Activated CD4-positive, alpha-beta T cell treated with anti-CD3 and anti-CD28 coated beads, Interleukin-2, amount 50 U/mL, for 24 hours (primary cell): ENCODE data around the gene SSPN.
"Not testable (repeated sequence)": the region's sequence is repeated elsewhere in the genome, so short reads cannot be mapped to it uniquely, and the experiment has no call there.

Source experiments
- DNase-seq, 2 donors: peaks; one replicate each; pipeline ENCODE4 v3.0.0-alpha.2; 2020; ENCODE audit warnings: low read depth in 1 of 2, low spot score in 1 of 2

Gene SSPN

GRCh38 chr12:26227361-26227745 lies 32.0 kb downstream of the SSPN start:
- no peak for DNase-seq

DNA sequence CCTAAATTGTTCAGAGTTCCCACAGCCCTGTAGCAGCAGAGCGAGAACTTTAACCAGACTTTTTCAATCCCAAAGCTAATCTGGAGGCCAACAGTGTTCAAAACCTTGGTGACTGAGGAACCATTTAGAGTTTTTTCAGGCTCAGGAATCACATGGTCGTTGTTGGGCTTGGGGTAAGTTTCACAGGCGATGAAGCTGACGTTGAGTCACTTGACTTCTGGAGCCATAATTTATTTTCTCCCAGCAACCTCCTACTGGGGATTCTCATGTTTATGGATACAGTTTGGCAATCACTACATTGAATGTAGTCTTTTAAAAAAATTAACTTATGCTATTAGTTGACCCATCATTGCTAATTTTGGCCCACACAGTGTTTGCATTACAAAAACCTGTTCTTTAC lies 34.5 kb downstream of the SSPN start:
- DNase-seq, result no peak

- DNase-seq, result no peak
These were observed 36.1 kb downstream of the SSPN start for GRCh38 chr12:26231470-26231869.

DNA sequence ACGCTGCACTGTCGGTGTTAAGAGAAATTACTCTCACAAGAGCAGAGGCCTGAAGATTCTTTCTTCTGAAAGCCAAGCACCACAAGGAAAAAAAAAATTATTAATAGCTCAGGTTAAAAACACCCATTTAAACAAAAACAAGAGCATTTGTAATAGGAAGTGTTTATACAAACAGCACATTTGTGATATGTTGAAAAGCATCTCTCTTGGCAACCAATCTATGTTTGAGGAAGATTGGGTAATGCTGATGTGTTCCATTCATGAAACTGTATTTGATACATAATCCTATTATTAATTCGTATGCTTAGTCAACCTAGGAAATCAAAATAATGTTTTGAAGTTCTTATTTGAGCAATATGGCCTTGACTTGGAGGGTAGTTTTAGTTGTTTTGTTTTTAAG lies 36.5 kb downstream of the SSPN start:
- DNase-seq, result no peak

DNA sequence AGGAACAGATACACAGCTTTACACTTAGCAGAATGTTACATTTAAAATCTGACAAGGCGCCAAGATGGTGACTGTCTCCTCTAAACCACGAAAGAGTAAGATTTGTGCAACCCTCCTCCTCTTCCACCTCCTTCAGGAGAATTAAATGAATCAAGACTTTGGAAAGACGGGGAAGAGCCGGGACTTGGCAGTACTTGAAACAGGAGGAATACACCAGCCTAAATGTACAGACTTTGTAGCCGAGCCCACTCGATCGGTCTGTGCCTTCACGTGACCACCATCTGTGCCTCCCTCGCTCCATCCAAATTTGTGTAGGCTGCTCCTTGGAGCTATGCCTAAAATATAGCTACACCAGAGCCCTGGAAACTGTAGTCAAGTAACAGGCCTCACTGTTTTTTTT lies 38.3 kb downstream of the SSPN start:
- no peak for DNase-seq

- not testable (repeated sequence) for DNase-seq
These were observed 40.1 kb downstream of the SSPN start for GRCh38 chr12:26235465-26235864.

- no peak for DNase-seq
These were observed 43.2 kb downstream of the SSPN start for GRCh38 chr12:26238341-26239121.

DNA sequence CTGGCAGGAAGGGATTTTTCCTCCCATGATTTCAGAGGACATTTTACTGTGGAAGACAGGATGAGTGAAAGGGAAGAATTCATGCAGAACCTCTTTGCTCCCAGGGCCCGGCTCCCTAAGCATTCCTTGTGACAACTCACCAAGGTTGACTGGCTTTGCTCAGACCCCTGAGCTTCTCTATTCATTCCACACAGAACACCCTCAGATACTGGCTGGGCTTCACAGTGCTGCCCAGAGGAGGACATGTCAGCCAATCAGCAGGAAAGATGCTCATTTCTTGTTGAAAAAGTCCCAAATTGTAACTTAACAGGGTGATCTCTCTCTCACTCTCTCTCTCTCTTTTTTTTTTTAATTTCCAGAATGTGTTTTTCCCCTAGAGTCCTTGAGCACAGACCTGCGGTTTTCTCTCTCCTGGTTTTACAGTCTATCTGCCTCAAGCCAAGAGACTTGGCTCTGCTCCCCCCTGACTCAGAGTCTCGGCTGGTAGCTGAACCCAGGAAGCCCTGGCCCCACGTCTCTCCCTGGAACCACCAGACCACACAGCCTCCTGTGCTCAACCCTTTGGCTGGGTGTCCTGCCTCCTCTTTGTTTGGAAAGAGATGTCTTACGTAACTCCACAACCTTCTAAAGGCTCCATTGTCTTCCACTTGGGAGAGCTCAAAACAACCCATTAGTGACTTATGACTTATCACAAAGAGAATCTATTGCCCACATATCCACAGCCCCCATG lies 43.9 kb downstream of the SSPN start:
- no peak for DNase-seq

GRCh38 chr12:26239852-26240815 lies 44.8 kb downstream of the SSPN start:
- no peak for DNase-seq

- no peak for DNase-seq
These were observed 45.7 kb downstream of the SSPN start for GRCh38 chr12:26241080-26241479.

DNA sequence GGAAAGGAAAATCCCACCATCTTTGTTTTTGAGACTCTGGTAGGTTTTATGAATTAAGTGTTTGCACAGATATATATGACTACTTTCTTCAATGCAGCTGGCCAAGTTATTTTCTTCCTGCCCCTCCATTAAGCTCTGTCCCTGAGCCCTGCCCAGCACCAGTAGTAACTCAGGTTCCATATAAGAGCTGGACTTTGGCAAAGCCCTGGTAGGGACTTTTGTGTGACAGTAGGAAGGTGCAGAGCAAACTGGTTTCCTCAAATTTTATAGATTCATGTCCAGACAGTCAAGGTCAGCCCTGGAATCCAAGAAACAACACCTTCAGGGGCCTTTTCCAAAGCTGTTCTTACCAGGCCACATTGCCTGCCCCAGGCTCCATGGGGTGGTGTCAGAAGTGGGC lies 47.3 kb downstream of the SSPN start:
- no peak for DNase-seq

DNA sequence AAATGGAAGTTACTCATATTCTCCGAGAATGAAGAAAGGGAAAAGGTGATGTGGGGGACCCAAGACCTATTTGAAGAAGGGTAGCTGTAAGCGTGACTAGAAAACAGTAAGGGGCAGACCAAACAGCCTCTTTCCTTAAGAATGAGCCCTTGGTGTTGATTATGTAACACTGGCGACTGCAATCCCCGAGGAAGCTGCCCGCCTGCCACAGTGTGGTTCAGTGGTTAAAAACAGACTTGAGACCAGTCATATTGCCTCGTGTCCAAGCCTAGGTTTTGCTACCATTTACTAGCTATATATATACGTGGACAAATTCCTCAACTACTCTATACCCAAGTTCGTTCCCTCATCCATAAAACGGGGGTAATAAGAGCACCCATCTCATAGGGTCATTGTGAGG lies 49.1 kb downstream of the SSPN start:
- DNase-seq, result no peak

DNA sequence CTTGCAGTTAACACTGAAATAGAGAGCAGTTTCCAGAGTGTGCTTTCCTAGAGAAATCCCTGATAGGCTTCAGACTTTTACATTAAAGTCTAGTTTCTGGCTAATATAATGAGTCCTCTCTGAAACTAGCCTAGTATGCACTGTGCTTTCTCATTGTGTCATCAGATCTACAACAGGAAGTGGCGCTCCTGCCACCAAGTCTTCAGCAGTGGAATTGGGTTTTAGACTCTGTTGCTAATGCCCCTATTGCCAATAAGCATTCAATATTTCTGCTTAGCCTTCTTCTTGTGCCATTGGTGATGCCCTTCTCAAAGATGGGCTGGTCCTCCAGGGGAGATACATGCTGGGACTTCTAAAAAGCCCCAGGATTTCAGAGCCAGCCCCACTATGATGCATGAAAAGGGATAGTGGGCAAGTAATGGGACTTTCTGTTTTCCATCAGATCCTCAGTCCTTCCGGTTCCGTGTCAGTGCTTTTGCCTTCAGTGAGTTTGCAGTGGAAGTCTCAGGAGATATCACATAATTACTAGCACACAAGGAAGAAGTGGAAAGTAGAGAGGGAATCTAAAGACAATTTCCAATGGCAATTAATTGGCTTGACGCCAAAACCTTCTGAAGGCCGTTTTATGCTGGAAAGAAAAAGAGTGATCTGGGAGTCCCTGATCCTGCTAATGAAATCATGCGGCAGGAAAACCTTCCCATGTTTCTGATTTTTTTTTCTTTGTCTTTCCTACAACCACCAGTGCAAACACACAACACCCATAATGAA lies 50.0 kb downstream of the SSPN start:
- no peak for DNase-seq

DNA sequence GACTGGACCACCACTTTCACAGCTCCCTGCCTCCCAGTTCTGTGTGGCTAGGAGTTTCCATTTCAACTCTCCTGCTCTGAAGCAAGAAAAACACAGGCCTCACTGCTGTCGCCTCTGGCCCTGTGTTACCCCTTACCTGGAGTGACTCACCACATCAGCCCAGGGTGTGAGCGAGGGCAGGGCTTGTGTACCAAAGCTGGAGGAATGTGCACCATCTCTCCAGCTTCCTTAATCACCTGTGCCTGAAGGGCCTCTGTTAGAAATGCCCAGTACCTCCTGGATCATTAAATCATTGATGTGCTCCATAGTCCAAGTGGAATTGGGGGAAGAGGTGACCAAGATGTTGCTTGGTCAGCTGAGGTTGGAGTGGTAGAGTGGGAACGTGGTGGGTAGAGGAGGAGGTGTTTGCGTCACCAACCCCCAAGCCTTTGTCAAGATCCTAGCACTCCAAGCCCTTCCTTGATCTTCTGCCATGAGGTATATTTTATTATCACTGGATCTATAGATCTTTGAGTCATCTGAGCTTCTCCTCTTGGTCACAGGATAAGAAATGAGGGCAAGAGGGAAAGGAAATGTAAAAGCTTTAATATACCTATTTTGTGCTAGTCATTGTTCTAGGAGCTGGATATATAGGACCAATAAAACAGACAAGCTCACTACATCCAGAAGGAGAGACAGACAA lies 51.3 kb downstream of the SSPN start:
- DNase-seq, result no peak

DNA sequence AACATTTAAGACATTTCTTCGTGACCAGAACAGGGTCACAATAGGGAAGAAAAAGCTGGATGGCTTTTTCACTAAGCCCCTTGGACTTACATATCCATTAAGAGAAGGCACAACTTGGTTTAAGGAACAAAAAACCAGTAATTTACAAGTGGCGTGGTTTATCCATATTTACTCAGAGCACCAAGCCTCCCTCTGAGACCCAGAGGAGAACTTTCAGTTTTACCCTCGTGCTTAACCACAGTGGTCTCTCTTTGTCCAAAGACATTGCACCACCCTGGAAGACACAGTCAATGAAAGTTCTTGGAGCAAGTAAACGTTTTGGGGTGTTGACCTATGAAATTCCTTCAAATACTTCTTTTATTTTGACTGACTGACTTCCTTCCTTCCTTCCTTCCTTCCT lies 52.5 kb downstream of the SSPN start:
- DNase-seq, result no peak

DNA sequence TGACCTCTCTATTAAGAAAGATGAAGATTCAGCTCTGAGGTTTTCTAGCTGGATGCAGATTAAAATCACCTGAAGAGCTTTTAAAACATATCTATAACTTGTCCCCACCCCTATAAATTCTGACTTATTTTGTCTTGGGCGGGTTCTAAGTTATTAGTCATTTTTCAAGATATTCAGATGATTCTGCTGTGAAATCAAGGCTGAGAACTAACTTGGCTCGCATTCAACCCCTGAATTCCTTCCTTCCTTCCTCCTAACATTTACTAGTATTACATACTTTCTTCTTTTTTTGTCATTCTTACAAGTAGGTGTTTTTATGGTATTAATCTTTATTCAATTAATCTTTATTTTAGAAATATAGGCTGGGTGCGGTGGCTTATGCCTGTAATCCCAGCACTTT lies 55.4 kb downstream of the SSPN start:
- no peak for DNase-seq

DNA sequence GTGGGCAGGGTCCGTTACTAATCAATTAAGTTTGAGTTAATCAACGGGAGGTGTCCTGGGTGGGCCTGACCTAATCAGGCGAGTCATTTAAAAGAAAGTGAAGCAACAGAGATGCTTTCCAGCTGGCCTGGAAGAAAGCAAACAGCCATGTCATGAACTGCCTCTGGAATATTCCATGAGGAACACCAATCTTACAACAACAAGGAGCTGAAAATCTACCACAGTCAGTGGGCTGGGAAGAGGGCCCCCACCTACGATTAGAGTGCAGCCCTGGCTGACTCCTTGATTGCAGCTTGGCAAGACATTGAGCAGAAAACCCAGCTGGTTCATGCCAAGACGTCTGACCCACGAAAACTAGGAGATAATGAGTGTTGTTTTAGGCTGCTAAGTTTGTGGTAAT lies 56.2 kb downstream of the SSPN start:
- no peak for DNase-seq

DNA sequence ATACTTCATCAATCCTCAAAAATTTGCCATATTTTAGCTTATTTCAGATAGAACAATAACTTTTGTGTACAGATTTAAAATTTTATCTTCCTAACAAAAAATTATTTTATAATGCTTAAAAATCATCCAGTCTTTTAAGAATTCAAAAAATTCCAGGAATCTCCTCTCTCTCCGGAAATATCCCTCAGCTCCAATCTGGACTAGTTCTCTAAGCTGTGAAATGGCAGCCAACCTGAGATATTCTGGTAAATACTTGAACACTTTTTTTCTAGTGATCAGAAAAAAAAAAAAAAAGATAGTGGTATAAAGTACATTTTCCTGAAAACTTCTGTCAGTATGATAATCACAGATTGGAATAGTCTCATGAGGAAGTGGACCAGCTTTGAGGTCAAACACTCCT lies 57.6 kb downstream of the SSPN start:
- no peak for DNase-seq

DNA sequence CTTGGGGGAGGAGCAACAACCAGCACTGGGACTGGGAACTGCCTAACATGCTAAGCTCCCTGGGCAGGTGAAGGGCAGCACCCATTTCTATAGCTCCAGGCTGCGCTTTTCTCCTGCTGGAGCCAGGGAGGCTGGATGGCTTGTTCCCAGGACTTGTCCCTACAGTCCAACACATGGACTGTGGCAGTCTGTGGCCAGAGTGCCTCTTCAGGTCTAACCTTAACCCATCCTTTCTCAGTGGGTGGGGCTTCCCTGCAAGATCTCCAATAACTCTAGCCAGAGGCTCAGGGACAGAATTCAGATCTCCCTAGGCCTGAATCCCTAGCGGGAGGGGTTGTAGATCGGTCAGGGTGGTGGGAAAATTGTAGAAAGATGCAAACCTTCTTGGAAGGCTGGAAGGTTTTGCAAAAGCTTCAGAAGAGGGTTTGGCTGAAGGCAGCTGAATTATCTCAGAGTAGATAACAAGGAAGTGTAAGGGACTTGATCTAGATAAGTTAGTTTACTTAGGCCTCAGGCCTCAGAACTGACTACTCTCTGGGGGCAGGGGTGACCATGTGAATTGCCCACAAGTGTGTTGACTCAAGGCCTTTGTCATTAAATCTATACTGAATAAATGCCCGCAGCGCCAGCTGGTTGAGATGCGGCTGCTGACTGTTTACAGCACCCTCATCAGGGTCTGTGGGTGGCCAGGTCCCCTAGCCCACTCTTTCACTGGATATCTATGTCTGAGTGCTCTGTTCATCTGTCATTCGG lies 60.7 kb downstream of the SSPN start:
- no peak for DNase-seq
